Fibroblast of lung (primary cell): Measurements from ENCODE around the gene UBE2V1.

ENCODE experiments used
- CTCF ChIP-seq, 2 donors: IDR thresholded peaks in 1 of 2; conservative IDR thresholded peaks in 1 of 2; 1 replicate in 1 of 2; 2 replicates in 1 of 2; pipeline ENCODE4 v1.5.1; 2011 to 2012; ENCODE audit warnings: low read length in 2 of 2, control low read depth in 1 of 2, inconsistent platforms in 1 of 2, low read depth in 1 of 2, mild to moderate bottlenecking in 1 of 2
- EZH2 ChIP-seq: IDR thresholded peaks from 2 replicates; pipeline ENCODE4 v1.5.1; 2012; ENCODE audit warnings: low read length, control low read depth, mild to moderate bottlenecking; ENCODE audit errors: missing control alignments

DNA sequence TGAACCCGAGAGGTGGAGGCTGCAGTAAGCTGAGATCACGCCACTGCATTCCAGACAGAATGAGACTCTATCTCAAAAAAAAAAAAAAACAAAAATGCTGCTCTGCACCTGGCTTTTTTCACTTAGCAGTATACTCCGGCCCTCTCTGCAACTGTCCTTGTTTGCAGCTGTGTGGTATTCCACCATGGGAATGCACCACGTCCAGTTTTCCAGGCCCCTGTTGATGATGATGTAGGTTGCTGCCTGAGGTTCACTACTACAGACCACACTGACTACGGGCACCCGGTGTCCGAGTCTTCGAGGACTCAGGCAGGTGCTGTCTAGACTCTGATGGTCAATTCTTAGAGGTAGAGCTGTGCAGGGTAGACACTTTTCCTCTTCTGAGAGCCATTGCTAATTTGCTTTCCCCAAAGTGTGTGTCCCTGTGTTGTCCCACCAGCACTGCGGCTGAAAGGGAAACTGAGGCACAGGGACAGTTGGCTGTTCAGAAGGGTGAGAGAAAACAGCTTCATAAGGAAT is 56.5 kb downstream of the UBE2V1 start:
- no peak for TF ChIP-seq CTCF (conservative IDR thresholded peaks at IDR 0.05 in 1 of 2, IDR thresholded peaks at IDR 0.05 in 1 of 2; ENCODE audit: low read depth in 1 of 2, low read length in 2 of 2)
- TF ChIP-seq EZH2: no peak
